HL-60 (cell line): ENCODE results near the gene PACRG.

ENCODE experiments used
- CTCF ChIP-seq: IDR thresholded peaks from one replicate; pipeline ENCODE4 v1.5.1; 2011; ENCODE audit warnings: low read length, control low read depth, inconsistent platforms; ENCODE audit not compliant: insufficient read depth
- GABPA ChIP-seq: IDR thresholded peaks from 2 replicates; pipeline ENCODE4 v1.6.1; 2012; ENCODE audit warnings: low read depth
- POLR2AphosphoS5 ChIP-seq: IDR thresholded peaks from 2 replicates; pipeline ENCODE4 v1.6.1; 2012; ENCODE audit warnings: low read depth

- TF ChIP-seq CTCF (no peak), GABPA (no peak), POLR2AphosphoS5 (no peak)
Observed at GRCh38 chr6:162709431-162709830, 18.3 kb upstream of the PACRG start.
